SU-DHL-6 (cell line): Measurements from ENCODE around the gene RPS27L.

ENCODE experiments used
- H2AFZ ChIP-seq: fragments of 200-600 bp; sonication (generic); 2 replicates; pipeline ENCODE4 v1.6.1; 2014; ENCODE audit warnings: low read depth, mild to moderate bottlenecking, moderate library complexity, mixed read lengths, antibody characterized with exemption, low read length; ENCODE audit not compliant: severe bottlenecking
- H3F3A ChIP-seq: fragments of 200-600 bp; shearing (Covaris generic); 2 replicates; pipeline ENCODE4 v1.6.0; 2016; ENCODE audit warnings: antibody characterized with exemption, mild to moderate bottlenecking; ENCODE audit not compliant: insufficient read depth
- H3K27ac ChIP-seq: fragments of 200-600 bp; sonication (generic); 2 replicates; pipeline ENCODE4 v1.5.1; 2016; ENCODE audit warnings: low read depth, mild to moderate bottlenecking, low read length, moderate library complexity, mixed read lengths
- H3K27me3 ChIP-seq: fragments of 200-600 bp; sonication (generic), shearing (Covaris generic); 2 replicates; pipeline ENCODE4 v1.6.0; 2014; ENCODE audit warnings: mild to moderate bottlenecking, low read length
- H3K36me3 ChIP-seq: fragments of 200-600 bp; sonication (generic); 2 replicates; pipeline ENCODE4 v1.6.1; 2014; ENCODE audit warnings: mild to moderate bottlenecking, low read length, mixed read lengths
- H3K4me2 ChIP-seq: fragments of 300-600, 200-600 bp; shearing (Covaris generic), sonication (generic); 2 replicates; pipeline ENCODE4 v1.6.0; 2014; ENCODE audit warnings: low read length, low read depth, mild to moderate bottlenecking; ENCODE audit not compliant: poor library complexity, severe bottlenecking
- H3K4me3 ChIP-seq: fragments of 200-600 bp; sonication (generic); 2 replicates; pipeline ENCODE4 v1.5.1; 2014; ENCODE audit warnings: antibody characterized with exemption, low read length, mild to moderate bottlenecking, mixed read lengths; ENCODE audit not compliant: insufficient read depth, poor library complexity, severe bottlenecking
- H3K79me2 ChIP-seq: fragments of 200-600 bp; sonication (generic); 2 replicates; pipeline ENCODE4 v1.6.1; 2014; ENCODE audit warnings: mild to moderate bottlenecking, low read length, moderate library complexity; ENCODE audit not compliant: insufficient read depth
- H3K9ac ChIP-seq: fragments of 200-600 bp; sonication (generic); 2 replicates; pipeline ENCODE4 v1.7.0; 2014; ENCODE audit warnings: mild to moderate bottlenecking, low read length
- H3K9me2 ChIP-seq: fragments of 200-600 bp; sonication (generic); replicated peaks from 2 replicates; pipeline ENCODE4 v1.6.1; 2014; ENCODE audit warnings: low read length; ENCODE audit not compliant: insufficient read depth
- H3K9me3 ChIP-seq: fragments of 200-600 bp; sonication (generic); 2 replicates; pipeline ENCODE4 v1.6.1; 2014; ENCODE audit warnings: low read length, mixed read lengths; ENCODE audit not compliant: insufficient read depth
- H4K20me1 ChIP-seq: fragments of 200-600 bp; sonication (generic); 2 replicates; pipeline ENCODE4 v1.6.1; 2014; ENCODE audit warnings: low read depth, mild to moderate bottlenecking, antibody characterized with exemption, low read length, moderate library complexity, mixed read lengths
- EZH2phosphoT487 ChIP-seq: fragments of 200-600 bp; sonication (generic), shearing (Covaris generic); conservative IDR thresholded peaks from 2 replicates; pipeline ENCODE4 v1.6.1; 2018; ENCODE audit warnings: mild to moderate bottlenecking, antibody characterized with exemption, low read length, moderate library complexity, mixed read lengths
- TF ChIP-seq, protein P1 (sequence below): fragments of 200-600 bp; sonication (generic); IDR thresholded peaks from one replicate; pipeline ENCODE4 v1.5.1; 2017; ENCODE audit warnings: antibody characterized with exemption, mild to moderate bottlenecking, low read length, moderate library complexity; ENCODE audit not compliant: insufficient read depth, poor library complexity, severe bottlenecking

RPS27L gene

DNA sequence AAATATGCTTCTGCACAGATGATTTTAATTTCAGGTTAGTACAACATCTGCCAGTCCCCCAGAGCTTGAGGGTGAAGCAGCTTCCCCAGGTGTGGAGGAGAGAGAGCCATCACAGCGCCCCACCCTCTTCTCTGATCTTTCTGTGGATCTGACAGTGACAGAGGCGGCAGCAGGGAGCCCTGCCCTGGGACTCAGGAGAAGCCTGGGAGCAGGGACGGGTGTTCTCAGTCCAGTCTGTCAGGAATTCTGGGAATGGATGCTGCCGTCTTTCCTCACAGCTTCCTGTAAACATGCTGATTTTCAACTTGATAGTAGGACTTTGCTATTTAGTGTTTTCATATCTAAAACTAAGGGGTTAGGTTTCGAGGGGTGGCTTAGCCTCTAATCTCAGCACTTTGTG, 20.8 kb upstream of the RPS27L start:
- no peak overlapping the region for H2AFZ ChIP-seq
- TF ChIP-seq EZH2phosphoT487: no peak
- TF ChIP-seq, protein P1, sequence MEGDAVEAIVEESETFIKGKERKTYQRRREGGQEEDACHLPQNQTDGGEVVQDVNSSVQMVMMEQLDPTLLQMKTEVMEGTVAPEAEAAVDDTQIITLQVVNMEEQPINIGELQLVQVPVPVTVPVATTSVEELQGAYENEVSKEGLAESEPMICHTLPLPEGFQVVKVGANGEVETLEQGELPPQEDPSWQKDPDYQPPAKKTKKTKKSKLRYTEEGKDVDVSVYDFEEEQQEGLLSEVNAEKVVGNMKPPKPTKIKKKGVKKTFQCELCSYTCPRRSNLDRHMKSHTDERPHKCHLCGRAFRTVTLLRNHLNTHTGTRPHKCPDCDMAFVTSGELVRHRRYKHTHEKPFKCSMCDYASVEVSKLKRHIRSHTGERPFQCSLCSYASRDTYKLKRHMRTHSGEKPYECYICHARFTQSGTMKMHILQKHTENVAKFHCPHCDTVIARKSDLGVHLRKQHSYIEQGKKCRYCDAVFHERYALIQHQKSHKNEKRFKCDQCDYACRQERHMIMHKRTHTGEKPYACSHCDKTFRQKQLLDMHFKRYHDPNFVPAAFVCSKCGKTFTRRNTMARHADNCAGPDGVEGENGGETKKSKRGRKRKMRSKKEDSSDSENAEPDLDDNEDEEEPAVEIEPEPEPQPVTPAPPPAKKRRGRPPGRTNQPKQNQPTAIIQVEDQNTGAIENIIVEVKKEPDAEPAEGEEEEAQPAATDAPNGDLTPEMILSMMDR: no peak
- H3K79me2 ChIP-seq: no peaks in the 10 kb centered on the region
- H3K27me3 ChIP-seq: no peaks in the 10 kb centered on the region
- no peaks in the 10 kb centered on the region for H3K9me3 ChIP-seq
- no peaks in the 10 kb centered on the region for H4K20me1 ChIP-seq
- H3K9me2 ChIP-seq: no peaks in the 10 kb centered on the region
- no peak overlapping the region for H3K27ac ChIP-seq
- H3K9ac ChIP-seq: no peak overlapping the region
- H3F3A ChIP-seq: no peaks in the 10 kb centered on the region
- no peak overlapping the region for H3K4me3 ChIP-seq
- H3K4me2 ChIP-seq: no peak overlapping the region
- H3K36me3 ChIP-seq: no peaks in the 10 kb centered on the region

DNA sequence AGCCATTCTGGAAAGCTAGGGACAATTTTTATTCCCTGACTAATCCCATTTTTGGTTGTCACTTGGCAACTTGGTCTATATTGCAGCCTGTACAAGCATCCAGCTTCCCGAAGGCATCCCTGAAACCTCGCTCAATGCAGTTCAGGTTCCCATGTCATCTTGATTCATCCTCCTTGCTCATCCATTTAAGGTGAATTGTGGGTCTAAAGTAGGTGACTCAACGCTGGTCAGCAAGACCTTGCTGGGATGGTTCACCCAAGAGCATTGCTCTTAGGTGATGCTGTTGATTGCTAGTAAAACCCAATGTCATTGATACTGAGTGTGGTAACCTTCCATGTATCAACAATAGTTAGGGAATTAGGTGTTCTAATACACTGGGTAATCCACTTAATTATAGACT, 19.0 kb upstream of the RPS27L start:
- Histone ChIP-seq H3K9me3 (no peaks in the 10 kb centered on the region), H3K4me3 (no peak overlapping the region), H3F3A (no peaks in the 10 kb centered on the region), H3K27me3 (no peaks in the 10 kb centered on the region), H3K9me2 (no peaks in the 10 kb centered on the region), H4K20me1 (no peaks in the 10 kb centered on the region), H3K9ac (no peak overlapping the region), H3K27ac (no peak overlapping the region), H2AFZ (no peak overlapping the region), H3K79me2 (no peaks in the 10 kb centered on the region), H3K4me2 (no peak overlapping the region), H3K36me3 (no peaks in the 10 kb centered on the region)
- TF ChIP-seq, protein P1: no peak
- no peak for TF ChIP-seq EZH2phosphoT487

DNA sequence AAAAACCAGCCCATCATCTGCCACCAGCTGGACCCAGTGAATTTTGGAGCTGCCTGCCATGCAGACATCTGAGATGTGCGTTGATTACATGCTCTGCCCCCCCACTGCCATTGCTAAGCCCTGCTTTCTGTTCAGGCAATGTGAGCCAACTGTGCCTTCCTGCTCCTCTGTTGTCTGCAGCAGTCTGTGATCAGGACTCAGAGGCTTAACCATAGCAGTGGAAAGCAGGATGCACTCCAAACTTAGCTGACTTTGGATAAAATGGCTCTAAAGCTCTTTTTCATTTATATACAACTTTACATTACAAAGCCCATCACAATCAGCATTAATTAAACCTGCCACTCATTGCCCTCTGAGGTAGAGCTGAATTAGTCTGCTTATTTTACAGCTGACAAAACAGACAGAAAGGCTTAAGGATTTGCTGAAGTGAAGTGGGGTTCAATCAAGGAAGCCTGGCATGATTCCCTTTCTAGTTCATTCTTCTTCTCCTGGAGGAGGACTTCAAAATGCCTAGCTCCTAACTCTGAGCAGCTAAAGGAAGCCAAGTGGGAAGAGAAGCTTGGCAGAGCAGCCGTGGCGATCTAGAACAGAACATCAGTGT, 15.7 kb upstream of the RPS27L start:
- H2AFZ ChIP-seq: no peak overlapping the region
- no peaks in the 10 kb centered on the region for H3K36me3 ChIP-seq
- TF ChIP-seq EZH2phosphoT487: no peak
- TF ChIP-seq, protein P1: no peak
- H3K4me3 ChIP-seq: no peak overlapping the region
- no peaks in the 10 kb centered on the region for H3F3A ChIP-seq
- H3K79me2 ChIP-seq: no peaks in the 10 kb centered on the region
- H3K9me3 ChIP-seq: no peaks in the 10 kb centered on the region
- H4K20me1 ChIP-seq: no peaks in the 10 kb centered on the region
- H3K27me3 ChIP-seq: no peaks in the 10 kb centered on the region
- no peak overlapping the region for H3K27ac ChIP-seq
- H3K9ac ChIP-seq: no peak overlapping the region
- H3K9me2 ChIP-seq: no peaks in the 10 kb centered on the region
- no peak overlapping the region for H3K4me2 ChIP-seq

- Histone ChIP-seq H3K4me2 (no peak overlapping the region), H3K36me3 (no peaks in the 10 kb centered on the region), H3K9ac (no peak overlapping the region), H3K27ac (no peak overlapping the region), H3K4me3 (no peak overlapping the region), H3K9me2 (no peaks in the 10 kb centered on the region), H3K79me2 (no peaks in the 10 kb centered on the region), H4K20me1 (no peaks in the 10 kb centered on the region), H3F3A (no peaks in the 10 kb centered on the region), H2AFZ (no peak overlapping the region), H3K9me3 (no peaks in the 10 kb centered on the region), H3K27me3 (no peaks in the 10 kb centered on the region)
- TF ChIP-seq EZH2phosphoT487: no peak
- TF ChIP-seq, protein P1: no peak
These were observed 15.1 kb upstream of the RPS27L start for GRCh38 chr15:63172376-63172775.
